GM18907 (cell line): ENCODE results near the gene TBCEL.
"Not testable (repeated sequence)": the region's sequence is repeated elsewhere in the genome, so short reads cannot be mapped to it uniquely, and the experiment has no call there.

ENCODE experiments used
- ATAC-seq: cut with Tn5 transposase; IDR thresholded peaks from one replicate; pipeline ENCODE4 v1.9.1; 2021; ENCODE audit warnings: mild to moderate bottlenecking, moderate library complexity; ENCODE audit not compliant: unreplicated experiment

The TBCEL gene

GRCh38 chr11:121024989-121025388, 1.1 kb downstream of the TBCEL start:
- no peak for ATAC-seq

GRCh38 chr11:121029153-121029552, 5.3 kb downstream of the TBCEL start:
- no peak for ATAC-seq

GRCh38 chr11:121029813-121030445, 6.0 kb downstream of the TBCEL start:
- no peak for ATAC-seq

GRCh38 chr11:121031167-121031566, 7.3 kb downstream of the TBCEL start:
- ATAC-seq = no peak

- ATAC-seq = not testable (repeated sequence)
Measured at GRCh38 chr11:121031648-121032047, 7.7 kb downstream of the TBCEL start.

GRCh38 chr11:121032546-121032945, 8.6 kb downstream of the TBCEL start:
- ATAC-seq = no peak

- no peak for ATAC-seq
Measured at GRCh38 chr11:121033635-121034034, 9.7 kb downstream of the TBCEL start.

GRCh38 chr11:121035169-121035755, 11.4 kb downstream of the TBCEL start:
- ATAC-seq = no peak

GRCh38 chr11:121035780-121036179, 11.9 kb downstream of the TBCEL start:
- peak; percentile 60 for ATAC-seq

- no peak for ATAC-seq
Measured at GRCh38 chr11:121037016-121037415, 13.1 kb downstream of the TBCEL start.

GRCh38 chr11:121038648-121039409, 14.9 kb downstream of the TBCEL start:
- no peak for ATAC-seq

- no peak for ATAC-seq
Measured at GRCh38 chr11:121039971-121040613, 16.2 kb downstream of the TBCEL start.

- no peak for ATAC-seq
Measured at GRCh38 chr11:121040614-121041002, 16.7 kb downstream of the TBCEL start.

GRCh38 chr11:121041072-121041471, 17.2 kb downstream of the TBCEL start:
- no peak for ATAC-seq

- no peak for ATAC-seq
Measured at GRCh38 chr11:121042296-121042695, 18.4 kb downstream of the TBCEL start.

- ATAC-seq = no peak
Measured at GRCh38 chr11:121047926-121048325, 24.0 kb downstream of the TBCEL start.

GRCh38 chr11:121048464-121049233, 24.7 kb downstream of the TBCEL start:
- no peak for ATAC-seq

- ATAC-seq = no peak
Measured at GRCh38 chr11:121053244-121053643, 29.3 kb downstream of the TBCEL start.

GRCh38 chr11:121054266-121054665, 30.4 kb downstream of the TBCEL start:
- ATAC-seq = no peak

- ATAC-seq = no peak
Measured at GRCh38 chr11:121055076-121055475, 31.2 kb downstream of the TBCEL start.

GRCh38 chr11:121057922-121058321, 34.0 kb downstream of the TBCEL start:
- peak; percentile 32 for ATAC-seq
